Measurements from ENCODE around the gene GPR108. TPM values are rescaled to one million over a fixed set of nuclear protein-coding genes. Genes with fewer than 3 reads are reported as not detected.

Gene GPR108
- total RNA-seq, 1 donor from 2014 or later: 69.1 TPM

DNA sequence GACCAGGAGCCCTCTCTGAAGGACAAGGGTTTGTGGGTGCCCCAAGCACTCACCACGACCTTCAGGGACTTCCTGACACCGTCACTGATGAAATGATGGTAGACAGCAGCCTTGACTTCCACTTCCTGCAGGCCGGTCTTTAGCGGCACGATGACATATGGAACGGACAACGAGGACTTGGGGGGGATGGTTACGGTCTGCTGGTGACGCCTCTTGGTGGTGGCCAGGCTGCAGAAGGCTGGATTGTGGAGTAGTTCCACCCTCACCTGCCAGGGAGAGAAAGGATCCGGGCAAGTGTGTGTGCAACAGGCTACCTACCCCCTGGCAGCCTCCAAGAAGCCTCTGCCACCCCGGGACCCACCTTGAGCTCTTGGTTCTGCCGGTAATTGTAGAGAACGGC, 40.1 kb downstream of the GPR108 start:
- no peak for DNase-seq (ENCODE audit: low spot score)
- Mint-ChIP-seq H3K9me3 (ENCODE audit: unreplicated experiment) (peaks cover 6% of the 10 kb centered on the region), H3K27me3 (ENCODE audit: unreplicated experiment) (peaks cover 8% of the 10 kb centered on the region), H3K4me1 (ENCODE audit: unreplicated experiment) (no peaks in the 10 kb centered on the region), H3K27ac (ENCODE audit: unreplicated experiment) (no peak overlapping the region), H3K4me3 (ENCODE audit: unreplicated experiment) (no peak overlapping the region), H3K36me3 (ENCODE audit: low read depth, unreplicated experiment) (peaks cover 1% of the 10 kb centered on the region)
- TF ChIP-seq, protein P1, sequence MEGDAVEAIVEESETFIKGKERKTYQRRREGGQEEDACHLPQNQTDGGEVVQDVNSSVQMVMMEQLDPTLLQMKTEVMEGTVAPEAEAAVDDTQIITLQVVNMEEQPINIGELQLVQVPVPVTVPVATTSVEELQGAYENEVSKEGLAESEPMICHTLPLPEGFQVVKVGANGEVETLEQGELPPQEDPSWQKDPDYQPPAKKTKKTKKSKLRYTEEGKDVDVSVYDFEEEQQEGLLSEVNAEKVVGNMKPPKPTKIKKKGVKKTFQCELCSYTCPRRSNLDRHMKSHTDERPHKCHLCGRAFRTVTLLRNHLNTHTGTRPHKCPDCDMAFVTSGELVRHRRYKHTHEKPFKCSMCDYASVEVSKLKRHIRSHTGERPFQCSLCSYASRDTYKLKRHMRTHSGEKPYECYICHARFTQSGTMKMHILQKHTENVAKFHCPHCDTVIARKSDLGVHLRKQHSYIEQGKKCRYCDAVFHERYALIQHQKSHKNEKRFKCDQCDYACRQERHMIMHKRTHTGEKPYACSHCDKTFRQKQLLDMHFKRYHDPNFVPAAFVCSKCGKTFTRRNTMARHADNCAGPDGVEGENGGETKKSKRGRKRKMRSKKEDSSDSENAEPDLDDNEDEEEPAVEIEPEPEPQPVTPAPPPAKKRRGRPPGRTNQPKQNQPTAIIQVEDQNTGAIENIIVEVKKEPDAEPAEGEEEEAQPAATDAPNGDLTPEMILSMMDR (IDR thresholded peaks at IDR 0.05; ENCODE audit: unreplicated experiment): no peak

DNA sequence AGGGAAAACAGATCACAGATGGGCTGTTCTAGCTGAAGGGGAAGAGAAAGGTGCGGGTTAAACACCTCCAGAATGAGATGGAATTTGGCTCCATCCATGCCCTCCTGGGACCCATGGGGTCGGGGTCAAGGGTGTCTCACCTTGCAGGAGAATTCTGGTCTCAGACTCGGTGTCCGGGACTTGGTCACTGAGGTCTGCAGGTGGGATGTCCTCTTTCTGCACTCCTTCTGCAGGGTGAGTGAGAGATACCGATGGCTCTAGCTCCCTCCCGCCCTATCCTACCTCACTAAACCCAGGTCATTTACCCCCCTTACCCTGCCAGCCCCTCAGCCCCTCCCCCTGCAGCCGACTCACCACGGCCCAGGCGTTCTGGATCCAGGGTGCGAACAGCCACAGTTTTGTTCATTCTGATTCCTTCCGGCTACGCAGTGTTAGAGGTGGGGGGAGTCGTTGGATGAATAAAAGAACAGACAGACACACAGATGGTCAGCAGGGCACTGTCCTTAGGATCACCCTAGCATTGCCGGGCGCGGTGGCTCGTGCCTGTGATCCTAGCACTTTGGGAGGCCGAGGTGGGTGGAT, 41.0 kb downstream of the GPR108 start:
- no peak overlapping the region for H3K27ac Mint-ChIP-seq (ENCODE audit: unreplicated experiment)
- H3K4me3 Mint-ChIP-seq (ENCODE audit: unreplicated experiment): no peak overlapping the region
- H3K4me1 Mint-ChIP-seq (ENCODE audit: unreplicated experiment): no peaks in the 10 kb centered on the region

DNA sequence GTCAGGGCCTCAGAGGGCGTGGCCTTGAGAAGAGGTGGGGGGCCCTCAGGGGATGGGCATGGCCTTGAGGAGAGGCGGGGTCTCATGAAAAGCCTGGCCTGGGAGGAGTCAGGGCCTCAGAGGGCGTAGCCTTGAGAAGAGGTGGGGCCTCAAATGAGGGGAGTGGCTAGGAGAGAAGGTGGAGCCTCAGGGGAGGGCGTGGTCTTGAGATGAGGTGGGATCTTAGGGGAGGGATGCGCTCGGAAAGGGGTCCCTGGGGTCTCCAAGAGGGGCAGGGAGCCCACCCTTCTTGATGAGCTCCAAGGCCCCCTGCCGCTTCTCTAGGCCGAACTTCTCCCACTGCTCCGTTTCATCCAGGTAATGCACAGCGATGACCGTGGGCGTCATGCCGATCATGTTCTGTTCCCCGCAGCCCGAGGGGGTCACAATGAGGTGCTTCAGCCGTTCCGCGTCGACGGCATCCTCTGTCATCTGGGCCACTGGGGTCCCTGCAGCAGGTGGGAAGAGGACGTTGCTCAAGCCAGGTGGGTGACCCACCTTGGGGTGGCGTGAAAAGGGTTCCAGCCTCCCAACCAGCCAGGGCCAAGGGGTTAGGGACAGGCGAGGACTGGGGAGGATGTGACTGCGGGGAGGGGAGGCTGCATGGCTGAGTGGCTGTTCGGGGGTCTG, 43.1 kb downstream of the GPR108 start:
- TF ChIP-seq, protein P1 (IDR thresholded peaks at IDR 0.05; ENCODE audit: unreplicated experiment): no peak
- Mint-ChIP-seq H3K9me3 (ENCODE audit: unreplicated experiment) (peaks cover 14% of the 10 kb centered on the region), H3K27me3 (ENCODE audit: unreplicated experiment) (peaks cover 12% of the 10 kb centered on the region), H3K4me3 (ENCODE audit: unreplicated experiment) (no peak overlapping the region), H3K27ac (ENCODE audit: unreplicated experiment) (no peak overlapping the region), H3K4me1 (ENCODE audit: unreplicated experiment) (no peaks in the 10 kb centered on the region), H3K36me3 (ENCODE audit: low read depth, unreplicated experiment) (peaks cover 11% of the 10 kb centered on the region)
- no peak for DNase-seq (ENCODE audit: low spot score)

More for the DNA sequence above, 41.0 kb downstream of the GPR108 start:
- Mint-ChIP-seq H3K27me3 (ENCODE audit: unreplicated experiment) (peaks cover 11% of the 10 kb centered on the region), H3K36me3 (ENCODE audit: low read depth, unreplicated experiment) (peaks cover 4% of the 10 kb centered on the region), H3K9me3 (ENCODE audit: unreplicated experiment) (peaks cover 12% of the 10 kb centered on the region)
- DNase-seq (ENCODE audit: low spot score): no peak
- TF ChIP-seq, protein P1 (IDR thresholded peaks at IDR 0.05; ENCODE audit: unreplicated experiment): no peak

DNA sequence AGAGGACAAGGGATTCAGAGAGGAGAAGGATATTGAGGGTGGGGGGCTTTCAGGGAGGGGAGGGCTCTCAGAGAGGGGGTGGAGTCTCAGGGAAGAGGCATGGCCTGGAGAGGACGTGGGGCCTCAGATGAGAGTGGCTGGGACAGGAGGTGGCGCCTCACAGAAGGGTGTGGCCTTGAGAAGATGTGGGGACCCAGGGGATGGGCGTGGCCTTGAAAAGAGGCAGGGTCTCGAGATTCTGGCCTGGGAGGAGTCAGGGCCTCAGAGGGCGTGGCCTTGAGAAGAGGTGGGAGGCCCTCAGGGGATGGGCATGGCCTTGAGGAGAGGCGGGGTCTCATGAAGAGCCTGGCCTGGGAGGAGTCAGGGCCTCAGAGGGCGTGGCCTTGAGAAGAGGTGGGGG, 43.7 kb downstream of the GPR108 start:
- H3K36me3 Mint-ChIP-seq (ENCODE audit: low read depth, unreplicated experiment): peaks cover 14% of the 10 kb centered on the region
- no peak overlapping the region for H3K27ac Mint-ChIP-seq (ENCODE audit: unreplicated experiment)
- peaks cover 17% of the 10 kb centered on the region for H3K9me3 Mint-ChIP-seq (ENCODE audit: unreplicated experiment)
- peaks cover 13% of the 10 kb centered on the region for H3K27me3 Mint-ChIP-seq (ENCODE audit: unreplicated experiment)
- TF ChIP-seq, protein P1 (IDR thresholded peaks at IDR 0.05; ENCODE audit: unreplicated experiment): no peak
- no peaks in the 10 kb centered on the region for H3K4me1 Mint-ChIP-seq (ENCODE audit: unreplicated experiment)
- DNase-seq (ENCODE audit: low spot score): no peak
- no peak overlapping the region for H3K4me3 Mint-ChIP-seq (ENCODE audit: unreplicated experiment)

DNA sequence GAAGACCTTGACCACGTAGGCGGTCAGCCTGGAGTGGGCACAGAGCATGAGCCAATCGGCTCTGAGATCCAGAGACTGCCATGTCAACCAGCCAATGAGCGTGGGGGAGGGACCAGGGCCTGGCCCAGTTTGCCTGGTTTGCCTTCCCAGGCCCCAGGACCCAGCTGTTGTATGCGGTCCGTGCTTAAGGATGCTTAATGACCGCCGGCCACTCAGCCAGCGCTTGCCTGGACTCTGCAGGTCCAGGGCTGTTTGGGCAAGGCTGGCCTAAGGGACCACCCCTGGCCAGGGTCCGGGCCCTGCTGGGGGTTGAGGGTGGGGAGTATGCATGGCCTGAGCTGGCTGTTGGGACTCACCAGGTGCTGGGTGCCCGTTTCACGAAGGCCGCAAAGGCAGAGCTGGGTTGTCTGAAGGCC, 44.3 kb downstream of the GPR108 start:
- no peaks in the 10 kb centered on the region for H3K4me1 Mint-ChIP-seq (ENCODE audit: unreplicated experiment)
- TF ChIP-seq, protein P1 (IDR thresholded peaks at IDR 0.05; ENCODE audit: unreplicated experiment): no peak
- DNase-seq (ENCODE audit: low spot score): no peak
- H3K9me3 Mint-ChIP-seq (ENCODE audit: unreplicated experiment): peaks cover 20% of the 10 kb centered on the region
- H3K4me3 Mint-ChIP-seq (ENCODE audit: unreplicated experiment): no peak overlapping the region
- no peak overlapping the region for H3K27ac Mint-ChIP-seq (ENCODE audit: unreplicated experiment)
- peaks cover 15% of the 10 kb centered on the region for H3K36me3 Mint-ChIP-seq (ENCODE audit: low read depth, unreplicated experiment)
- H3K27me3 Mint-ChIP-seq (ENCODE audit: unreplicated experiment): peaks cover 15% of the 10 kb centered on the region

All from endothelial cell (in vitro differentiated cells).